HepG2 (cell line): ENCODE measurements around the gene BRCA1. TPM values are rescaled to one million over a fixed set of nuclear protein-coding genes. Genes with fewer than 3 reads are reported as not detected.
A peak's percentile ranks its signal among the peaks of the same experiment; 100 is the strongest.

ENCODE experiments used
- GABPB1 ChIP-seq: IDR thresholded peaks from 2 replicates; pipeline ENCODE4 v1.6.1; 2016; ENCODE audit warnings: mild to moderate bottlenecking, missing genetic modification reagents, moderate library complexity, missing compliant biosample characterization
- HNF4A ChIP-seq: sonication (generic); formaldehyde crosslinking; IDR thresholded peaks from 2 replicates; pipeline ENCODE4 v1.4.0; 2020; ENCODE audit warnings: missing genetic modification reagents
- HNF4G ChIP-seq, 2 experiments: sonication (generic) in 1 of 2; formaldehyde crosslinking in 1 of 2; IDR thresholded peaks; 2 replicates each; pipeline versions ENCODE4 v1.4.0 to v1.6.1; 2011 to 2020; ENCODE audit warnings: borderline replicate concordance in 2 of 2, low read depth in 2 of 2, mild to moderate bottlenecking in 2 of 2, low read length in 1 of 2, missing genetic modification reagents in 1 of 2, moderate library complexity in 1 of 2
- MIXL1 ChIP-seq: IDR thresholded peaks from 2 replicates; pipeline ENCODE4 v1.6.1; 2016
- RARG ChIP-seq: sonication (generic); formaldehyde crosslinking; IDR thresholded peaks from 2 replicates; pipeline ENCODE4 v1.4.0; 2020; ENCODE audit warnings: low read depth, mild to moderate bottlenecking, missing genetic modification reagents
- TRIM24 ChIP-seq: sonication (generic); formaldehyde crosslinking; IDR thresholded peaks from 2 replicates; pipeline ENCODE4 v1.8.0; 2022; ENCODE audit warnings: mild to moderate bottlenecking, missing genetic modification reagents
- ZBTB3 ChIP-seq: sonication (generic); formaldehyde crosslinking; IDR thresholded peaks from 2 replicates; pipeline ENCODE4 v1.4.0; 2020; ENCODE audit warnings: low read depth, mild to moderate bottlenecking, moderate library complexity, missing genetic modification reagents, borderline replicate concordance
- ZNF350 ChIP-seq: sonication (generic); formaldehyde crosslinking; IDR thresholded peaks from 2 replicates; pipeline ENCODE4 v1.4.0; 2020; ENCODE audit warnings: mild to moderate bottlenecking, low read depth, missing genetic modification reagents, borderline replicate concordance
- polyA plus RNA-seq, 8 experiments: library from polyadenylated mRNA; depleted of rRNA in 3 of 8; stranded (reverse) in 7 of 8; unstranded in 1 of 8; fragments of >200 nt; fragmentation: Illumina TruSeq in 4 of 8; extraction: Trizol in 4 of 8; gene quantifications; 2 replicates each; pipeline versions ENCODE4 v1.2.1 to v1.2.3, GENCODE V29; 2011 to 2016; ENCODE audit warnings: low read depth in 4 of 8, missing spikeins in 1 of 8, mixed read lengths in 1 of 8; ENCODE audit not compliant: insufficient read depth in 1 of 8
- total RNA-seq, 5 experiments: library from RNA; depleted of rRNA; stranded (reverse); fragments of >200 nt; fragmentation: Illumina TruSeq; extraction: Trizol; gene quantifications; 2 replicates each; pipeline ENCODE4 v1.2.3, GENCODE V29; 2016; ENCODE audit warnings: low read depth in 1 of 5
- TF ChIP-seq, protein P1 (sequence below): sonication (generic); formaldehyde crosslinking; IDR thresholded peaks from 2 replicates; pipeline ENCODE4 v1.4.0; 2020; ENCODE audit warnings: missing genetic modification reagents
- TF ChIP-seq, protein P2 (sequence below): sonication (generic); formaldehyde crosslinking; IDR thresholded peaks from 2 replicates; pipeline ENCODE4 v1.4.0; 2020; ENCODE audit warnings: mild to moderate bottlenecking, missing genetic modification reagents
- TF ChIP-seq, protein P3 (sequence below), 2 experiments: fragments of 450-650 bp in 1 of 2; sonication (generic) in 1 of 2; formaldehyde crosslinking in 1 of 2; IDR thresholded peaks; 2 replicates each; pipeline versions ENCODE4 v1.6.1 to v1.8.0; 2016 to 2022; ENCODE audit warnings: antibody characterized with exemption in 1 of 2, mild to moderate bottlenecking in 1 of 2, missing genetic modification reagents in 1 of 2

BRCA1 gene
- total and polyA plus RNA-seq, 2 of the 13 experiments (the other 11 are each of a cell fraction or from before 2014, with no cell fraction given): 13.3 to 37.5 TPM

DNA sequence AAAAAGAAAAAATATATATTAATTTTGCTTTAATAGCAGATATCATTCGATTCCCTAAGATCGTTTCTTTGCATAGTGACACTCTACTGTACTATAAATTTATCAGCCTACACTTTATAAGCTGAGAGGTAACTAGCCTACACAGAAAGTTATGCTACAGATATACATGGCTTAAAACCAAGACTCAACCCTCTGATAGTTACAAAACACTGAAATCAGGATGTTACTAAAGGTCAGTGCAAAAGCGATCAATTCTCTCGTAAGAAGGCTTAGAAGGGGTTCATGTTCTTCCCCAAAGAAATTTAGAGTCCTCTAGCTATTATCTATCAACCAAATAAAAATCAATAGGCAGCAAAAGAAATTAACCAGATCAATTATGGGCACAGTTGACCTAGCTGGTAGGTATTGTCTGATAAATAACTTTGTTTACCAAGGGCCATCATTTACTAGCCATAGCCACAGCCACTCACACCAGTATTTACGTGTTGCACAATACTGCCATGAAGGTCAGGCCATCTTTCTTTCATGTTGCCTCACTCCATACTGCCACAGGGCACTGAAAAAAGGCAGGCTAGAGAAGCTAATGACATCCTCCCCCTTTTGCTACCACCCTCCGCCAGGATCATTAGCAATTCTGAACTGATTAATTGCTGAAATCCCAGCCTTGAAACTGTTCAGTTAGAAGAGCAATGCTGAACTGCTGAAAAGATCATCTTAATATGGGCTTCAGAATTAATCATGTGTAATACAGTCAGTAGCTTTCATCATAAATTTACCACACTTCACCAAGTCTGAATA is 56.4 kb downstream of the BRCA1 start (continued):
- TF ChIP-seq, protein P1, sequence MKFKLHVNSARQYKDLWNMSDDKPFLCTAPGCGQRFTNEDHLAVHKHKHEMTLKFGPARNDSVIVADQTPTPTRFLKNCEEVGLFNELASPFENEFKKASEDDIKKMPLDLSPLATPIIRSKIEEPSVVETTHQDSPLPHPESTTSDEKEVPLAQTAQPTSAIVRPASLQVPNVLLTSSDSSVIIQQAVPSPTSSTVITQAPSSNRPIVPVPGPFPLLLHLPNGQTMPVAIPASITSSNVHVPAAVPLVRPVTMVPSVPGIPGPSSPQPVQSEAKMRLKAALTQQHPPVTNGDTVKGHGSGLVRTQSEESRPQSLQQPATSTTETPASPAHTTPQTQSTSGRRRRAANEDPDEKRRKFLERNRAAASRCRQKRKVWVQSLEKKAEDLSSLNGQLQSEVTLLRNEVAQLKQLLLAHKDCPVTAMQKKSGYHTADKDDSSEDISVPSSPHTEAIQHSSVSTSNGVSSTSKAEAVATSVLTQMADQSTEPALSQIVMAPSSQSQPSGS (CRISPR knock-in tag): peak; percentile 89
- TF ChIP-seq ZNF350 (CRISPR knock-in tag): 0 out of 2 replicates have a peak, but pooled peaks have one; percentile 51
- TF ChIP-seq HNF4G (IDR thresholded peaks at IDR 0.05; ENCODE audit: borderline replicate concordance, low read depth, low read length): peak; percentile 51; the same call in 1 of the 2 replicates
- peak; percentile 78 for TF ChIP-seq HNF4G (CRISPR knock-in tag; IDR thresholded peaks at IDR 0.05; ENCODE audit: borderline replicate concordance, low read depth)
- TF ChIP-seq GABPB1 (CRISPR knock-in tag): peak; percentile 54; the same call in 1 of the 2 replicates
- TF ChIP-seq TRIM24: peak; percentile 71; the same call in 1 of the 2 replicates
- no peak for TF ChIP-seq RARG (CRISPR knock-in tag)
- peak; percentile 87 for TF ChIP-seq HNF4A (CRISPR knock-in tag)
- TF ChIP-seq, protein P2, sequence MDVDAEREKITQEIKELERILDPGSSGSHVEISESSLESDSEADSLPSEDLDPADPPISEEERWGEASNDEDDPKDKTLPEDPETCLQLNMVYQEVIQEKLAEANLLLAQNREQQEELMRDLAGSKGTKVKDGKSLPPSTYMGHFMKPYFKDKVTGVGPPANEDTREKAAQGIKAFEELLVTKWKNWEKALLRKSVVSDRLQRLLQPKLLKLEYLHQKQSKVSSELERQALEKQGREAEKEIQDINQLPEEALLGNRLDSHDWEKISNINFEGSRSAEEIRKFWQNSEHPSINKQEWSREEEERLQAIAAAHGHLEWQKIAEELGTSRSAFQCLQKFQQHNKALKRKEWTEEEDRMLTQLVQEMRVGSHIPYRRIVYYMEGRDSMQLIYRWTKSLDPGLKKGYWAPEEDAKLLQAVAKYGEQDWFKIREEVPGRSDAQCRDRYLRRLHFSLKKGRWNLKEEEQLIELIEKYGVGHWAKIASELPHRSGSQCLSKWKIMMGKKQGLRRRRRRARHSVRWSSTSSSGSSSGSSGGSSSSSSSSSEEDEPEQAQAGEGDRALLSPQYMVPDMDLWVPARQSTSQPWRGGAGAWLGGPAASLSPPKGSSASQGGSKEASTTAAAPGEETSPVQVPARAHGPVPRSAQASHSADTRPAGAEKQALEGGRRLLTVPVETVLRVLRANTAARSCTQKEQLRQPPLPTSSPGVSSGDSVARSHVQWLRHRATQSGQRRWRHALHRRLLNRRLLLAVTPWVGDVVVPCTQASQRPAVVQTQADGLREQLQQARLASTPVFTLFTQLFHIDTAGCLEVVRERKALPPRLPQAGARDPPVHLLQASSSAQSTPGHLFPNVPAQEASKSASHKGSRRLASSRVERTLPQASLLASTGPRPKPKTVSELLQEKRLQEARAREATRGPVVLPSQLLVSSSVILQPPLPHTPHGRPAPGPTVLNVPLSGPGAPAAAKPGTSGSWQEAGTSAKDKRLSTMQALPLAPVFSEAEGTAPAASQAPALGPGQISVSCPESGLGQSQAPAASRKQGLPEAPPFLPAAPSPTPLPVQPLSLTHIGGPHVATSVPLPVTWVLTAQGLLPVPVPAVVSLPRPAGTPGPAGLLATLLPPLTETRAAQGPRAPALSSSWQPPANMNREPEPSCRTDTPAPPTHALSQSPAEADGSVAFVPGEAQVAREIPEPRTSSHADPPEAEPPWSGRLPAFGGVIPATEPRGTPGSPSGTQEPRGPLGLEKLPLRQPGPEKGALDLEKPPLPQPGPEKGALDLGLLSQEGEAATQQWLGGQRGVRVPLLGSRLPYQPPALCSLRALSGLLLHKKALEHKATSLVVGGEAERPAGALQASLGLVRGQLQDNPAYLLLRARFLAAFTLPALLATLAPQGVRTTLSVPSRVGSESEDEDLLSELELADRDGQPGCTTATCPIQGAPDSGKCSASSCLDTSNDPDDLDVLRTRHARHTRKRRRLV (CRISPR knock-in tag): peak; percentile 91; the same call in 1 of the 2 replicates
- no peak for TF ChIP-seq ZBTB3 (CRISPR knock-in tag)
- TF ChIP-seq, protein P3, sequence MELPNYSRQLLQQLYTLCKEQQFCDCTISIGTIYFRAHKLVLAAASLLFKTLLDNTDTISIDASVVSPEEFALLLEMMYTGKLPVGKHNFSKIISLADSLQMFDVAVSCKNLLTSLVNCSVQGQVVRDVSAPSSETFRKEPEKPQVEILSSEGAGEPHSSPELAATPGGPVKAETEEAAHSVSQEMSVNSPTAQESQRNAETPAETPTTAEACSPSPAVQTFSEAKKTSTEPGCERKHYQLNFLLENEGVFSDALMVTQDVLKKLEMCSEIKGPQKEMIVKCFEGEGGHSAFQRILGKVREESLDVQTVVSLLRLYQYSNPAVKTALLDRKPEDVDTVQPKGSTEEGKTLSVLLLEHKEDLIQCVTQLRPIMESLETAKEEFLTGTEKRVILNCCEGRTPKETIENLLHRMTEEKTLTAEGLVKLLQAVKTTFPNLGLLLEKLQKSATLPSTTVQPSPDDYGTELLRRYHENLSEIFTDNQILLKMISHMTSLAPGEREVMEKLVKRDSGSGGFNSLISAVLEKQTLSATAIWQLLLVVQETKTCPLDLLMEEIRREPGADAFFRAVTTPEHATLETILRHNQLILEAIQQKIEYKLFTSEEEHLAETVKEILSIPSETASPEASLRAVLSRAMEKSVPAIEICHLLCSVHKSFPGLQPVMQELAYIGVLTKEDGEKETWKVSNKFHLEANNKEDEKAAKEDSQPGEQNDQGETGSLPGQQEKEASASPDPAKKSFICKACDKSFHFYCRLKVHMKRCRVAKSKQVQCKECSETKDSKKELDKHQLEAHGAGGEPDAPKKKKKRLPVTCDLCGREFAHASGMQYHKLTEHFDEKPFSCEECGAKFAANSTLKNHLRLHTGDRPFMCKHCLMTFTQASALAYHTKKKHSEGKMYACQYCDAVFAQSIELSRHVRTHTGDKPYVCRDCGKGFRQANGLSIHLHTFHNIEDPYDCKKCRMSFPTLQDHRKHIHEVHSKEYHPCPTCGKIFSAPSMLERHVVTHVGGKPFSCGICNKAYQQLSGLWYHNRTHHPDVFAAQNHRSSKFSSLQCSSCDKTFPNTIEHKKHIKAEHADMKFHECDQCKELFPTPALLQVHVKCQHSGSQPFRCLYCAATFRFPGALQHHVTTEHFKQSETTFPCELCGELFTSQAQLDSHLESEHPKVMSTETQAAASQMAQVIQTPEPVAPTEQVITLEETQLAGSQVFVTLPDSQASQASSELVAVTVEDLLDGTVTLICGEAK (IDR thresholded peaks at IDR 0.05): no peak
- TF ChIP-seq, protein P3 (CRISPR knock-in tag; IDR thresholded peaks at IDR 0.05): no peak; the same call in 1 of the 2 replicates
- TF ChIP-seq MIXL1 (CRISPR knock-in tag): peak; percentile 99
